Measurements from ENCODE around the gene GEN1.

The GEN1 gene

GRCh38 chr2:17800693-17801458 is 46.9 kb downstream of the GEN1 start:
- Histone ChIP-seq H3K9ac (ENCODE audit: low read length) (no peak overlapping the region), H3K9me3 (ENCODE audit: control insufficient read depth, low read depth, low read length) (no peaks in the 10 kb centered on the region), H3K36me3 (ENCODE audit: control insufficient read depth, low read depth, low read length) (no peaks in the 10 kb centered on the region), H3K27ac (ENCODE audit: low read length) (no peak overlapping the region), H3K27me3 (ENCODE audit: control insufficient read depth, insufficient read depth, low read length) (no peaks in the 10 kb centered on the region), H3K4me3 (ENCODE audit: low read length) (no peak overlapping the region), H3K4me1 (ENCODE audit: control insufficient read depth, low read depth, low read length) (no peaks in the 10 kb centered on the region)

DNA sequence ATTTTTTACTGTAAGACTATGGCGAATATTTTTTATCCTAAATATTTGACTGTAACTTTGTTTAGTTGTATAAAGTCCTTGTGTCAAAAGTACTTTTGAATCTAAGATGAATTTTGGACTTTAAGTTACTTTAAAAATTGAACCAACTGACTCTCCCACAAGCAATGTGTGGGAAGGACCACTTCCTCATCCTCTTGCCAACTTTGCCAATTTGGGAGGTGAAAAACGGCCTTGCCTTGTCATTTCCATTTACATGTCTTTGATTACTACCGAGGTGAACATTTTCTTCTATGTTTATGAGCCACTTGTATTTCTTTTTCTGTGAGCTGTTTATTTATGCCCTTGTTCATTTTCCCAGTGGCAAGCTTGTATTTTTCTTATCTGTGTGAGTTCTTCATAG is 49.6 kb downstream of the GEN1 start:
- Histone ChIP-seq H3K4me1 (ENCODE audit: control insufficient read depth, low read depth, low read length) (no peaks in the 10 kb centered on the region), H3K9me3 (ENCODE audit: control insufficient read depth, low read depth, low read length) (no peaks in the 10 kb centered on the region), H3K27ac (ENCODE audit: low read length) (no peak overlapping the region), H3K9ac (ENCODE audit: low read length) (no peak overlapping the region), H3K27me3 (ENCODE audit: control insufficient read depth, insufficient read depth, low read length) (no peaks in the 10 kb centered on the region), H3K36me3 (ENCODE audit: control insufficient read depth, low read depth, low read length) (no peaks in the 10 kb centered on the region), H3K4me3 (ENCODE audit: low read length) (no peak overlapping the region)

DNA sequence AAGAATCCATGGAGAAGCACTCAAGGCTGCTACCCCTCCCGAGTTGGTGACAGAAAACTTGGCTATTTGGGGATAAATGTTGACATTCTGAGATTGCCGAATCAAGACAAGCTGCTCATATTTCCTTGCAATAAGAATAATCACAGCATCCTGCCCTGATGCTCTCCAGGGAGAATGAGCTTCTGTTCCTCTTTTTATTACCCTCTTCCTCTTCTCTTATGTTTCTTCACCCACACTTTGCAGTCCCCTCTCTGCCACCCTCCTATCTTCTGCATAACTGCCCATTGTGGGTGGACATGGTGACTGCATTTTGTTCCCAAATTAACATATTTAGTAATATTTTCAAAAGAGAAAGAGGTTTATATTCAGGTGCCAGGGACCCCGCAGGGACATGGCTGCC is 50.4 kb downstream of the GEN1 start:
- H3K36me3 ChIP-seq (ENCODE audit: control insufficient read depth, low read depth, low read length) = no peaks in the 10 kb centered on the region
- no peaks in the 10 kb centered on the region for H3K27me3 ChIP-seq (ENCODE audit: control insufficient read depth, insufficient read depth, low read length)
- H3K4me1 ChIP-seq (ENCODE audit: control insufficient read depth, low read depth, low read length) = no peaks in the 10 kb centered on the region
- no peak overlapping the region for H3K27ac ChIP-seq (ENCODE audit: low read length)
- H3K9ac ChIP-seq (ENCODE audit: low read length) = no peak overlapping the region
- H3K9me3 ChIP-seq (ENCODE audit: control insufficient read depth, low read depth, low read length) = no peaks in the 10 kb centered on the region
- H3K4me3 ChIP-seq (ENCODE audit: low read length) = no peak overlapping the region

DNA sequence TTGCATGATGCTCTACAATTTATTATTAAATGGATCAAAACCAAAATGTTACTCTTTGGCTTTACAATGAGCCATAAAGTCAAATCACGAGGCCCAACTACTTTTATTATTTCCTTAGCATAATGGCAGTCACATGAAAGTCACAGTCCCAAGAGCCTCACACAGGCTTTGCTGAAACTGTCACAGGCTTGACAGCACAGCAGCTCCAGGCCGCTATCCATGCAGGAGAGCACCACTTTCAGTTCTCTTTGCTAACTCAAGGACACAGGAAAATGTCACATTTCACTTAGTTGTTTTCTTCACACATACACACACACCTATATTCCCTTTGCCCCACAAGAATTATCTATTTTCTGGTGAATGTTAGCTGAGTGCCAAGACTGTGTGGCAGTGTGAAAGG is 51.2 kb downstream of the GEN1 start:
- Histone ChIP-seq H3K4me3 (ENCODE audit: low read length) (no peak overlapping the region), H3K4me1 (ENCODE audit: control insufficient read depth, low read depth, low read length) (no peaks in the 10 kb centered on the region), H3K9me3 (ENCODE audit: control insufficient read depth, low read depth, low read length) (no peaks in the 10 kb centered on the region), H3K36me3 (ENCODE audit: control insufficient read depth, low read depth, low read length) (no peaks in the 10 kb centered on the region), H3K27me3 (ENCODE audit: control insufficient read depth, insufficient read depth, low read length) (no peaks in the 10 kb centered on the region), H3K27ac (ENCODE audit: low read length) (no peak overlapping the region), H3K9ac (ENCODE audit: low read length) (no peak overlapping the region)

DNA sequence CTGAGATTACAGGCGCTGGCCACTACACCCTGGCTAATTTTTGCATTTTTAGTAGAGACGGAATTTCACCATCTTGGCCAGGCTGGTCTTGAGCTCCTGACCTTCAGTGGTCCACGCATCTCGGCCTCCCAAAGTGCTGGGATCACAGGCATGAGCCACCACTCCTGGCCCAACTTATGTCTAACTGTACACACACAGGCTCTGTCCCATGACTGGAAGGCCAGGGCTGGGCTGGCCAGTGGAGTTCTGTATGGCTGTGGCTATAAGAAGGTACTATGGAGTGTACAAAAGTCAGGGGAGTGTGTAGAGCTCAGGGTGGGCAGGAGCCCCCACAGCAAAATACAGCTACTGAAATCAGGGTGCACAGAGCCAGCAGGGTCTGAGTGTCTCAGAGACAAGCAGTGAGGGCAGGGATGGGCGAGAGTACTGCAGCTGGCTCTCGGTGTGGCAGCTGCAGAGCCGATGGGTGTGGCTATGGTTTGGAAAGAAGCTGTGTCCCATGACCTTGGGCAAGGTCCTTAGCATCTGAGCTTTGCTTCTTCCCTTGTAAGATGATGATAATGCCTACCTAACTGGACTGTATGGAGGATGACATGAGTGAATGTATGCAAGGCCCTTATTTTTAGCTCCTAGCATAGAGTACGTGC is 51.9 kb downstream of the GEN1 start:
- no peaks in the 10 kb centered on the region for H3K27me3 ChIP-seq (ENCODE audit: control insufficient read depth, insufficient read depth, low read length)
- H3K36me3 ChIP-seq (ENCODE audit: control insufficient read depth, low read depth, low read length) = no peaks in the 10 kb centered on the region
- H3K9ac ChIP-seq (ENCODE audit: low read length) = no peak overlapping the region
- no peak overlapping the region for H3K27ac ChIP-seq (ENCODE audit: low read length)
- no peaks in the 10 kb centered on the region for H3K4me1 ChIP-seq (ENCODE audit: control insufficient read depth, low read depth, low read length)
- no peak overlapping the region for H3K4me3 ChIP-seq (ENCODE audit: low read length)
- no peaks in the 10 kb centered on the region for H3K9me3 ChIP-seq (ENCODE audit: control insufficient read depth, low read depth, low read length)

- H3K4me1 ChIP-seq (ENCODE audit: control insufficient read depth, low read depth, low read length) = no peaks in the 10 kb centered on the region
- no peaks in the 10 kb centered on the region for H3K27me3 ChIP-seq (ENCODE audit: control insufficient read depth, insufficient read depth, low read length)
- no peak overlapping the region for H3K4me3 ChIP-seq (ENCODE audit: low read length)
- no peaks in the 10 kb centered on the region for H3K9me3 ChIP-seq (ENCODE audit: control insufficient read depth, low read depth, low read length)
- no peak overlapping the region for H3K27ac ChIP-seq (ENCODE audit: low read length)
- H3K36me3 ChIP-seq (ENCODE audit: control insufficient read depth, low read depth, low read length) = no peaks in the 10 kb centered on the region
- H3K9ac ChIP-seq (ENCODE audit: low read length) = no peak overlapping the region
Observed at GRCh38 chr2:17813010-17813741, 59.2 kb downstream of the GEN1 start.

- H3K27me3 ChIP-seq (ENCODE audit: control insufficient read depth, insufficient read depth, low read length) = no peaks in the 10 kb centered on the region
- no peak overlapping the region for H3K27ac ChIP-seq (ENCODE audit: low read length)
- no peaks in the 10 kb centered on the region for H3K4me1 ChIP-seq (ENCODE audit: control insufficient read depth, low read depth, low read length)
- H3K4me3 ChIP-seq (ENCODE audit: low read length) = no peak overlapping the region
- H3K36me3 ChIP-seq (ENCODE audit: control insufficient read depth, low read depth, low read length) = no peaks in the 10 kb centered on the region
- no peak overlapping the region for H3K9ac ChIP-seq (ENCODE audit: low read length)
- no peaks in the 10 kb centered on the region for H3K9me3 ChIP-seq (ENCODE audit: control insufficient read depth, low read depth, low read length)
Observed at GRCh38 chr2:17813742-17814473, 60.0 kb downstream of the GEN1 start.

- no peak overlapping the region for H3K4me3 ChIP-seq (ENCODE audit: low read length)
- no peaks in the 10 kb centered on the region for H3K4me1 ChIP-seq (ENCODE audit: control insufficient read depth, low read depth, low read length)
- H3K9ac ChIP-seq (ENCODE audit: low read length) = no peak overlapping the region
- no peaks in the 10 kb centered on the region for H3K36me3 ChIP-seq (ENCODE audit: control insufficient read depth, low read depth, low read length)
- H3K9me3 ChIP-seq (ENCODE audit: control insufficient read depth, low read depth, low read length) = no peaks in the 10 kb centered on the region
- H3K27me3 ChIP-seq (ENCODE audit: control insufficient read depth, insufficient read depth, low read length) = no peaks in the 10 kb centered on the region
- H3K27ac ChIP-seq (ENCODE audit: low read length) = no peak overlapping the region
Observed at GRCh38 chr2:17814601-17815000, 60.7 kb downstream of the GEN1 start.

DNA sequence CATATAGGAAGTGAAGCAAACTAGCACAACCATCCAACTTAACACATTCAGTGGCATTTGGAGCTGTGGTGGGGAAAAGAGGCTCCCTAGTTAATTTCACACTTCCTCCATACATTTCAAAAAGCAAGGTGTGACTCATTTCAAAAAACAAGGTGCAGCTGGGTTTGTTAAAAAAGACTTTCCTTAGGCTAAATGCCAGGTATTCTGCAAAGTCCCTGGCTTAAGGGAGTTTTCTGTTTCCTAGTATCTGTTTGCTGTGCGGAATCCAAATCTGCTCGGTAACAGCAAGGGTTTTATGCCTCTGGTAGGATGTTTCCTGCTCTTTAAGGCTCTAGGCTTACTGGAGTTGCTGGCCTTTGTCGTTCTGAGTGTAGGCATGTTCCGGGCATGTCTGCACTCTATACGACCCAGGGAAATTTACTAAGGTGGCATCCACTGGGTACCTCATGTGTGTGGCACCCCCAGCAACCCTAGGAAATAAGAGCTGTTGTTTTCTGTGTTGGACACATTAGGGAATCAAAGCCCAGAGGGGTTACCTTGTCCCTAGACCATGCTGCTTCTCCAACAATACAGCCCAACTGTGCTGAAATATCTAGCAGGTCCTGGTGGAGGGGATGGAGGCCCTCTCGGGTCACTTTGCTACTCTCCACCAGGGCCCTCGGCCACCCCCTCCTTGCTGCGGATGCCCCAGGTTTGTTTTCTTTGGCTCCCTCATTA is 61.7 kb downstream of the GEN1 start:
- no peaks in the 10 kb centered on the region for H3K36me3 ChIP-seq (ENCODE audit: control insufficient read depth, low read depth, low read length)
- no peak overlapping the region for H3K9ac ChIP-seq (ENCODE audit: low read length)
- H3K27ac ChIP-seq (ENCODE audit: low read length) = no peak overlapping the region

DNA sequence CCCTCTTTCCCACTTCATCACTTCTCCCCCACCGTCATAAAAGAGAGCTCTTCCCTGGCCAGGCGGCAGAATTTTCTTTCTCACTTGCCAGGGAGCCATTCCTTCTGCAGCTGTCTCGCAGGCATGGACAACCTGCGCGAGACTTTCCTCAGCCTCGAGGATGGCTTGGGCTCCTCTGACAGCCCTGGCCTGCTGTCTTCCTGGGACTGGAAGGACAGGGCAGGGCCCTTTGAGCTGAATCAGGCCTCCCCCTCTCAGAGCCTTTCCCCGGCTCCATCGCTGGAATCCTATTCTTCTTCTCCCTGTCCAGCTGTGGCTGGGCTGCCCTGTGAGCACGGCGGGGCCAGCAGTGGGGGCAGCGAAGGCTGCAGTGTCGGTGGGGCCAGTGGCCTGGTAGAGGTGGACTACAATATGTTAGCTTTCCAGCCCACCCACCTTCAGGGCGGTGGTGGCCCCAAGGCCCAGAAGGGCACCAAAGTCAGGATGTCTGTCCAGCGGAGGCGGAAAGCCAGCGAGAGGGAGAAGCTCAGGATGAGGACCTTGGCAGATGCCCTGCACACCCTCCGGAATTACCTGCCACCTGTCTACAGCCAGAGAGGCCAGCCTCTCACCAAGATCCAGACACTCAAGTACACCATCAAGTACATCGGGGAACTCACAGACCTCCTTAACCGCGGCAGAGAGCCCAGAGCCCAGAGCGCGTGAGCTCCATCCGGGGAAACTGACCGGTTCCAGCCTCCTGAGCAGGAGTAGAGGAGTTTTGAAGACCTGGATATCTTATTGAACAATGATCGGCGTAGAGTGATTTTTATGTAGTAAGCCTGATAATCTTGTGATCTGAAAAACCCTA is 62.7 kb downstream of the GEN1 start, which contains the start of gene MSGN1:
TSS of gene MSGN1 (plus strand) at position 65 of the 850 bp plus-strand sequence. CDS start at position 124, 59 bp downstream.
- no peaks in the 10 kb centered on the region for H3K36me3 ChIP-seq (ENCODE audit: control insufficient read depth, low read depth, low read length)
- H3K4me3 ChIP-seq (ENCODE audit: low read length) = no peak within 1 kb of the TSS
- no peak within 1 kb of the TSS for H3K27ac ChIP-seq (ENCODE audit: low read length)
- no peak within 1 kb of the TSS for H3K9ac ChIP-seq (ENCODE audit: low read length)
- H3K27me3 ChIP-seq (ENCODE audit: control insufficient read depth, insufficient read depth, low read length) = no peaks in the 10 kb centered on the region
- H3K4me1 ChIP-seq (ENCODE audit: control insufficient read depth, low read depth, low read length) = no peaks in the 10 kb centered on the region
- H3K9me3 ChIP-seq (ENCODE audit: control insufficient read depth, low read depth, low read length) = no peaks in the 10 kb centered on the region

More for the DNA sequence above, 61.7 kb downstream of the GEN1 start:
- Histone ChIP-seq H3K4me3 (ENCODE audit: low read length) (no peak overlapping the region), H3K4me1 (ENCODE audit: control insufficient read depth, low read depth, low read length) (no peaks in the 10 kb centered on the region), H3K27me3 (ENCODE audit: control insufficient read depth, insufficient read depth, low read length) (no peaks in the 10 kb centered on the region), H3K9me3 (ENCODE audit: control insufficient read depth, low read depth, low read length) (no peaks in the 10 kb centered on the region)
